Measurements from ENCODE around the gene USP37.

Gene USP37

GRCh38 chr2:218435003-218435982, 132.9 kb downstream of the USP37 start:
- no peak overlapping the region for H3K4me3 ChIP-seq
- H3K27ac ChIP-seq, result no peak overlapping the region
- no peak for TF ChIP-seq CTCF (IDR thresholded peaks at IDR 0.05)
- DNase-seq (ENCODE audit: low spot score), result no peak

GRCh38 chr2:218434456-218434855, 133.7 kb downstream of the USP37 start:
- DNase-seq (ENCODE audit: low spot score), result no peak
- Histone ChIP-seq H3K4me3 (no peak overlapping the region), H3K27ac (no peak overlapping the region)
- TF ChIP-seq CTCF (IDR thresholded peaks at IDR 0.05), result no peak

GRCh38 chr2:218432676-218433365, 135.3 kb downstream of the USP37 start:
- DNase-seq (ENCODE audit: low spot score), result no peak
- Histone ChIP-seq H3K27ac (no peak overlapping the region), H3K4me3 (no peak overlapping the region)
- no peak for TF ChIP-seq CTCF (IDR thresholded peaks at IDR 0.05)

- no peak for DNase-seq (ENCODE audit: low spot score)
- TF ChIP-seq CTCF (IDR thresholded peaks at IDR 0.05), result no peak
- Histone ChIP-seq H3K4me3 (no peak overlapping the region), H3K27ac (no peak overlapping the region)
Measured at GRCh38 chr2:218431878-218432277, 136.3 kb downstream of the USP37 start.

- H3K27ac ChIP-seq, result no peak overlapping the region
- no peak for TF ChIP-seq CTCF (IDR thresholded peaks at IDR 0.05)
- DNase-seq (ENCODE audit: low spot score), result no peak
- H3K4me3 ChIP-seq, result no peak overlapping the region
Measured at GRCh38 chr2:218430721-218431120, 137.4 kb downstream of the USP37 start.

- TF ChIP-seq CTCF (IDR thresholded peaks at IDR 0.05), result no peak
- Histone ChIP-seq H3K4me3 (no peak overlapping the region), H3K27ac (no peak overlapping the region)
- DNase-seq (ENCODE audit: low spot score), result no peak
Measured at GRCh38 chr2:218429911-218430692, 138.0 kb downstream of the USP37 start.

All from coronary artery (tissue), 2 donors.